AG04450 (cell line): ENCODE results near the gene TTC7B. TPM values are rescaled to one million over a fixed set of nuclear protein-coding genes. Genes with fewer than 3 reads are reported as not detected.

Experiments
- CTCF ChIA-PET: fragments of 300-600, 350-600 bp; formaldehyde crosslinking; extraction: SDS; loops from one replicate; lab custom pipeline; 2022; ENCODE audit warnings: antibody characterized with exemption, inconsistent platforms; lab: Charles Lee
- POLR2A ChIA-PET: fragments of 350-600 bp; formaldehyde crosslinking; extraction: SDS; loops from one replicate; lab custom pipeline; 2021; ENCODE audit warnings: antibody characterized with exemption, inconsistent platforms; lab: Yijun Ruan, JAX
- DNase-seq: peaks from one replicate; pipeline ENCODE4 v3.0.0-alpha.2; 2011; ENCODE audit warnings: low read depth, low spot score
- H3K27ac ChIP-seq: one replicate; pipeline ENCODE4 v1.5.1; 2012; ENCODE audit warnings: low read depth, low read length, control low read depth
- H3K27me3 ChIP-seq: one replicate; pipeline ENCODE4 v1.6.0; 2012; ENCODE audit warnings: low read length; ENCODE audit not compliant: control insufficient read depth, insufficient read depth
- H3K4me3 ChIP-seq: 2 replicates; pipeline ENCODE4 v1.5.1; 2011; ENCODE audit warnings: mild to moderate bottlenecking, low read depth, low read length, control low read depth
- H3K9me3 ChIP-seq: 2 replicates; pipeline ENCODE4 v1.5.1; 2012; ENCODE audit warnings: low read length; ENCODE audit not compliant: control insufficient read depth, insufficient read depth
- polyA plus RNA-seq: library from polyadenylated mRNA; depleted of rRNA; stranded (reverse); fragments of >200 nt; gene quantifications from 2 replicates; pipeline ENCODE4 v1.2.3, GENCODE V29; 2011
- TF ChIP-seq, protein P1 (sequence below): IDR thresholded peaks from 2 replicates; pipeline ENCODE4 v1.5.1; 2011; ENCODE audit warnings: low read depth, low read length, control low read depth, inconsistent platforms

The TTC7B gene
- polyA plus RNA-seq, 1 experiment, result 36.0 TPM

DNA sequence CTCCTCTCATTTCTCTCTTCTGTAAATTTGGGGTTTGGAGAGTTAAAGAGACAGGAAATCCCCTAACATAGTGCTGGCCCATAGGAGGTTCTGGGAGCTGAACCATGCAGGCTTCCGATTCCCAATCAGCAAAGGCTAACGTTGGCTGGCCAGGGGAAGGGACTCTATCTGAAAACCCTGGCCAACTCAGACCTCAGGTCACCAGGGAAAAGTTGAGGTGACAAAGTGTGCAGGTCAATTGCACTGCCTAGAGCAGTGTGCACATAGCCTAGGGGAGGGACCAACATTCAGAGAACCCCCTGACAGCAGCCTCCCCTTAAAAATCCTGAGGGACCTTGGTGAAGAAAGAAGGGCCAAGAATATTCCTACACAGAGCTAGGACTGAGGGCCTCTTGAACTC, 38.9 kb downstream of the TTC7B start:
- ChIA-PET POLR2A (interaction anchor here (0.6 kb wide), 1 partner anchor 18 kb away, joined by 3 read pairs; no protein-coding TSS in a partner anchor), CTCF (interaction anchor here (2.2 kb wide), 1 partner anchor 19 kb away, joined by 6 read pairs; no protein-coding TSS in a partner anchor)
- no peak overlapping the region for H3K27ac ChIP-seq

DNA sequence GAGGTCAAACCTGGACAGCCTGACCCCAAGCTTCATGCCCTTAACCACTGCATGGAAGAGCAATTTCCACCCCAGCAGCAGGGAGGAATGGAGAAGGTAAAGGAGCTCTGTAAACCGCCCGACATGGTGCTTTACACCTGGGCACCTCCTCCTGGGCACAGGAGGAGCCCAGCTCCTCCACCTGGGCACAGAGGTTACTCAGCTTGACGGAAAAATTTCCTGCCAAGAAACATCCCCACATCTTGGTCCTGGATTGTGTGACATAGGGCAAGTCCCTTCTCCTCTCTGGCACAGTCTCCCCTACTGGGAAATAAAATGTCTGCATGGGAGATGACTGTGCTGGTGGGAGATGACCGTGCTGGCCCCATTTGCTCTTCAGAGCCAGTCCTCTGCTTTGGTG, 40.8 kb downstream of the TTC7B start:
- TF ChIP-seq, protein P1, sequence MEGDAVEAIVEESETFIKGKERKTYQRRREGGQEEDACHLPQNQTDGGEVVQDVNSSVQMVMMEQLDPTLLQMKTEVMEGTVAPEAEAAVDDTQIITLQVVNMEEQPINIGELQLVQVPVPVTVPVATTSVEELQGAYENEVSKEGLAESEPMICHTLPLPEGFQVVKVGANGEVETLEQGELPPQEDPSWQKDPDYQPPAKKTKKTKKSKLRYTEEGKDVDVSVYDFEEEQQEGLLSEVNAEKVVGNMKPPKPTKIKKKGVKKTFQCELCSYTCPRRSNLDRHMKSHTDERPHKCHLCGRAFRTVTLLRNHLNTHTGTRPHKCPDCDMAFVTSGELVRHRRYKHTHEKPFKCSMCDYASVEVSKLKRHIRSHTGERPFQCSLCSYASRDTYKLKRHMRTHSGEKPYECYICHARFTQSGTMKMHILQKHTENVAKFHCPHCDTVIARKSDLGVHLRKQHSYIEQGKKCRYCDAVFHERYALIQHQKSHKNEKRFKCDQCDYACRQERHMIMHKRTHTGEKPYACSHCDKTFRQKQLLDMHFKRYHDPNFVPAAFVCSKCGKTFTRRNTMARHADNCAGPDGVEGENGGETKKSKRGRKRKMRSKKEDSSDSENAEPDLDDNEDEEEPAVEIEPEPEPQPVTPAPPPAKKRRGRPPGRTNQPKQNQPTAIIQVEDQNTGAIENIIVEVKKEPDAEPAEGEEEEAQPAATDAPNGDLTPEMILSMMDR, result no peak
- POLR2A ChIA-PET, result interaction anchor here (0.6 kb wide), 1 partner anchor 42 kb away, joined by 4 read pairs; no protein-coding TSS in a partner anchor
- CTCF ChIA-PET, result interaction anchor here (1.0 kb wide), 1 partner anchor 486 kb away, joined by 3 read pairs; no protein-coding TSS in a partner anchor
- Histone ChIP-seq H3K4me3 (no peak overlapping the region), H3K9me3 (no peaks in the 10 kb centered on the region; the same call in 1 of the 2 replicates), H3K27ac (no peak overlapping the region), H3K27me3 (no peaks in the 10 kb centered on the region)
- no peak for DNase-seq

More for the DNA sequence above, 38.9 kb downstream of the TTC7B start:
- TF ChIP-seq, protein P1, result no peak
- no peaks in the 10 kb centered on the region for H3K27me3 ChIP-seq
- no peak overlapping the region for H3K4me3 ChIP-seq
- DNase-seq, result no peak
- H3K9me3 ChIP-seq, result no peaks in the 10 kb centered on the region; the same call in 1 of the 2 replicates

GRCh38 chr14:90774316-90774715, 41.9 kb downstream of the TTC7B start:
- Histone ChIP-seq H3K27me3 (no peaks in the 10 kb centered on the region), H3K4me3 (no peak overlapping the region), H3K27ac (no peak overlapping the region), H3K9me3 (no peaks in the 10 kb centered on the region; the same call in none of the 2 replicates)
- POLR2A ChIA-PET, result no interaction called here
- TF ChIP-seq, protein P1, result no peak
- DNase-seq, result no peak
- CTCF ChIA-PET, result no interaction called here

- CTCF ChIA-PET, result interaction anchor here (7.2 kb wide), 1 partner anchor 14 kb away, joined by 59 read pairs; no protein-coding TSS in a partner anchor
- TF ChIP-seq, protein P1, result no peak
- no peak overlapping the region for H3K27ac ChIP-seq
- no peak overlapping the region for H3K4me3 ChIP-seq
- DNase-seq, result no peak
- POLR2A ChIA-PET, result no interaction called here
- H3K27me3 ChIP-seq, result no peaks in the 10 kb centered on the region
- no peaks in the 10 kb centered on the region; the same call in 1 of the 2 replicates for H3K9me3 ChIP-seq
Observed at GRCh38 chr14:90773705-90774104, 42.5 kb downstream of the TTC7B start.

DNA sequence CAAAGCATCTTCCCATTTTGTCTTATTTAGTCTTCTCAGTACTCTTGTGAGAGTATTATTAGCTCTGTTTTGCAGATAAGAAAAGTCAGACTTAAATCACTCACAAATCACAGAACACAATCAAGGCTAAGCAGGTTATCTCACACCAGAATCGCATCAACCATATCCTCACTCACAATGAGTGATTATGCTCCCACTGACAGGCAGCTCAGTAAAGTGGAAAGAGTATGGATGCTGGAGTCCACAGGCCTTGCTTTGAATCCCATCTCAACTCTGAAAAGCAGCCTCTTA, 43.1 kb downstream of the TTC7B start:
- no peak overlapping the region for H3K4me3 ChIP-seq
- no peak overlapping the region for H3K27ac ChIP-seq
- H3K27me3 ChIP-seq, result no peaks in the 10 kb centered on the region
- no peak for DNase-seq
- POLR2A ChIA-PET, result no interaction called here
- no peaks in the 10 kb centered on the region; the same call in 1 of the 2 replicates for H3K9me3 ChIP-seq
- TF ChIP-seq, protein P1, result no peak
- CTCF ChIA-PET, result interaction anchor here (7.2 kb wide), 1 partner anchor 13 kb away, joined by 59 read pairs; no protein-coding TSS in a partner anchor
